H9 (cell line): Measurements from ENCODE around the gene TMEM219. TPM values are rescaled to one million over a fixed set of nuclear protein-coding genes. Genes with fewer than 3 reads are reported as not detected.
A peak's percentile ranks its signal among the peaks of the same experiment; 100 is the strongest.

ENCODE experiments used
- DNase-seq: peaks from one replicate; pipeline ENCODE4 v3.0.0-alpha.2; 2017
- H2AFZ ChIP-seq: one replicate; pipeline ENCODE4 v1.6.1; 2013; ENCODE audit warnings: mild to moderate bottlenecking, low read length, control low read depth, moderate library complexity
- H2AK5ac ChIP-seq: 2 replicates; pipeline ENCODE4 v1.6.1; 2013; ENCODE audit warnings: low read length, control low read depth, mixed read lengths; ENCODE audit not compliant: insufficient read length
- H2BK120ac ChIP-seq: one replicate; pipeline ENCODE4 v1.6.1; 2013; ENCODE audit warnings: low read depth, mild to moderate bottlenecking, low read length, control low read depth, inconsistent platforms; ENCODE audit not compliant: poor library complexity, severe bottlenecking
- H2BK12ac ChIP-seq: 2 replicates; pipeline ENCODE4 v1.6.1; 2013; ENCODE audit warnings: low read length, control low read depth, mixed read lengths, low read depth; ENCODE audit not compliant: insufficient read length
- H2BK15ac ChIP-seq: 2 replicates; pipeline ENCODE4 v1.6.1; 2013; ENCODE audit warnings: low read depth, low read length, control low read depth
- H2BK20ac ChIP-seq: one replicate; pipeline ENCODE4 v1.6.1; 2013; ENCODE audit warnings: low read depth, mild to moderate bottlenecking, low read length, control low read depth, inconsistent platforms; ENCODE audit not compliant: poor library complexity, severe bottlenecking
- H2BK5ac ChIP-seq: 2 replicates; pipeline ENCODE4 v1.6.1; 2013; ENCODE audit warnings: low read length, control low read depth, mixed read lengths; ENCODE audit not compliant: insufficient read length
- H3K14ac ChIP-seq: 2 replicates; pipeline ENCODE4 v1.6.1; 2013; ENCODE audit warnings: low read length, control low read depth; ENCODE audit not compliant: insufficient read depth
- H3K18ac ChIP-seq: 2 replicates; pipeline ENCODE4 v1.6.1; 2013; ENCODE audit warnings: low read depth, mild to moderate bottlenecking, mixed read lengths, low read length, control low read depth; ENCODE audit not compliant: insufficient read length
- H3K23ac ChIP-seq: 2 replicates; pipeline ENCODE4 v1.6.1; 2013; ENCODE audit warnings: low read length, control low read depth, mixed read lengths, low read depth; ENCODE audit not compliant: insufficient read length
- H3K23me2 ChIP-seq: 2 replicates; pipeline ENCODE4 v1.6.1; 2013; ENCODE audit warnings: low read depth, mild to moderate bottlenecking, mixed read lengths, low read length, control low read depth; ENCODE audit not compliant: insufficient read length, poor library complexity, severe bottlenecking
- H3K27ac ChIP-seq: 2 replicates; pipeline ENCODE4 v1.5.1; 2013; ENCODE audit warnings: low read length, control low read depth, mixed read lengths, low read depth; ENCODE audit not compliant: insufficient read length
- H3K27me3 ChIP-seq: 2 replicates; pipeline ENCODE4 v1.6.1; 2013; ENCODE audit warnings: low read length, control low read depth, inconsistent platforms; ENCODE audit not compliant: insufficient read depth
- H3K4ac ChIP-seq: 2 replicates; pipeline ENCODE4 v1.6.1; 2013; ENCODE audit warnings: low read depth, mild to moderate bottlenecking, control low read depth, inconsistent platforms, low read length, moderate library complexity
- H3K4me1 ChIP-seq: 2 replicates; pipeline ENCODE4 v1.6.1; 2013; ENCODE audit warnings: low read length, control low read depth, inconsistent platforms; ENCODE audit not compliant: insufficient read depth
- H3K4me2 ChIP-seq: 2 replicates; pipeline ENCODE4 v1.6.1; 2013; ENCODE audit warnings: low read length, control low read depth, mixed read lengths; ENCODE audit not compliant: insufficient read length, insufficient read depth
- H3K56ac ChIP-seq: 2 replicates; pipeline ENCODE4 v1.6.1; 2013; ENCODE audit warnings: low read depth, mild to moderate bottlenecking, mixed read lengths, low read length, control low read depth; ENCODE audit not compliant: insufficient read length
- H3K79me1 ChIP-seq: 2 replicates; pipeline ENCODE4 v1.6.1; 2013; ENCODE audit warnings: low read depth, mild to moderate bottlenecking, moderate library complexity, low read length, control low read depth, inconsistent platforms; ENCODE audit not compliant: insufficient read depth, poor library complexity, severe bottlenecking
- H3K79me2 ChIP-seq: 2 replicates; pipeline ENCODE4 v1.6.1; 2013; ENCODE audit warnings: low read length, control low read depth, inconsistent platforms; ENCODE audit not compliant: insufficient read depth
- H3K9ac ChIP-seq: 2 replicates; pipeline ENCODE4 v1.6.1; 2013; ENCODE audit warnings: low read length, control low read depth, mixed read lengths; ENCODE audit not compliant: insufficient read length; ENCODE audit errors: extremely low read depth
- H3K9me3 ChIP-seq: one replicate; pipeline ENCODE4 v1.6.1; 2013; ENCODE audit warnings: low read depth, low read length, inconsistent platforms; ENCODE audit not compliant: control insufficient read depth
- H3T11ph ChIP-seq: one replicate; pipeline ENCODE4 v1.6.1; 2013; ENCODE audit warnings: mild to moderate bottlenecking, low read length, control low read depth, inconsistent platforms
- H4K20me1 ChIP-seq: one replicate; pipeline ENCODE4 v1.6.1; 2013; ENCODE audit not compliant: control insufficient read depth, insufficient read length, insufficient read depth
- H4K5ac ChIP-seq: 2 replicates; pipeline ENCODE4 v1.6.1; 2013; ENCODE audit warnings: low read depth, mild to moderate bottlenecking, mixed read lengths, low read length, control low read depth; ENCODE audit not compliant: insufficient read length
- H4K8ac ChIP-seq: replicated peaks from 2 replicates; pipeline ENCODE4 v1.6.1; 2013; ENCODE audit warnings: low read length, control low read depth, mixed read lengths, low read depth; ENCODE audit not compliant: insufficient read length
- H4K91ac ChIP-seq: 2 replicates; pipeline ENCODE4 v1.6.1; 2013; ENCODE audit warnings: low read depth, mild to moderate bottlenecking, moderate library complexity, mixed read lengths, low read length, control low read depth; ENCODE audit not compliant: insufficient read length
- H3K27ac Mint-ChIP-seq, 3 experiments: 2 replicates in 2 of 3; 3 replicates in 1 of 3; pipeline ENCODE4 v1.8.0; 2020 to 2021; ENCODE audit warnings: mixed read lengths in 3 of 3, mild to moderate bottlenecking in 1 of 3, moderate library complexity in 1 of 3
- H3K27me3 Mint-ChIP-seq: 2 replicates; pipeline ENCODE4 v1.8.0; 2021; ENCODE audit warnings: low read depth, mild to moderate bottlenecking, moderate library complexity, mixed read lengths
- H3K36me3 Mint-ChIP-seq, 3 experiments: 2 replicates in 2 of 3; 3 replicates in 1 of 3; pipeline ENCODE4 v1.8.0; 2020 to 2021; ENCODE audit warnings: low read depth in 3 of 3, mixed read lengths in 3 of 3; ENCODE audit not compliant: insufficient read depth in 1 of 3
- H3K4me1 Mint-ChIP-seq, 2 experiments: 2 replicates each; pipeline ENCODE4 v1.8.0; 2020; ENCODE audit warnings: mixed read lengths in 2 of 2
- H3K4me3 Mint-ChIP-seq, 2 experiments: 2 replicates in 1 of 2; 3 replicates in 1 of 2; pipeline ENCODE4 v1.8.0; 2020 to 2021; ENCODE audit warnings: mild to moderate bottlenecking in 2 of 2, mixed read lengths in 2 of 2, moderate library complexity in 1 of 2
- H3K9me3 Mint-ChIP-seq, 2 experiments: 2 replicates in 1 of 2; 3 replicates in 1 of 2; pipeline ENCODE4 v1.8.0; 2020; ENCODE audit warnings: mild to moderate bottlenecking in 2 of 2, mixed read lengths in 2 of 2, moderate library complexity in 1 of 2
- WGBS: extraction: QIAGEN DNeasy Blood & Tissue Kit; methylation state at CpG from one replicate; pipeline ENCODE4 v1.1.7; 2013; ENCODE audit warnings: missing lambda C conversion rate, low lambda C conversion rate, mixed read lengths; ENCODE audit not compliant: insufficient read length; ENCODE audit errors: extremely low coverage; 5-methylcytosine and 5-hydroxymethylcytosine counted together
- total RNA-seq: library from RNA; stranded (reverse); gene quantifications from 2 replicates; pipeline ENCODE4 v1.2.1, GENCODE V29; 2021
- TF ChIP-seq, protein P1 (sequence below): fragments of 200-600 bp; sonication (generic); conservative IDR thresholded peaks from 3 replicates; pipeline ENCODE4 v1.8.0; 2021; ENCODE audit warnings: antibody characterized with exemption, mild to moderate bottlenecking

TMEM219 gene
- total RNA-seq, 1 experiment from 2014 or later = 89.1 TPM

- no peak overlapping the region for H2BK12ac ChIP-seq
- no peak for DNase-seq
- peaks cover 9 to 22% of the 10 kb centered on the region in 2 experiments for H3K4me1 Mint-ChIP-seq
- no peak overlapping the region for H2BK120ac ChIP-seq
- H4K5ac ChIP-seq = no peak overlapping the region
- H3K79me1 ChIP-seq = no peaks in the 10 kb centered on the region
- no peak overlapping the region for H3K4me2 ChIP-seq
- H3K27ac Mint-ChIP-seq = peak overlapping the region; percentile 37 to 64 (median 62); a peak in 3 of 7 replicates
- no peak overlapping the region for H2BK15ac ChIP-seq
- H3K27me3 Mint-ChIP-seq = peaks cover 33% of the 10 kb centered on the region
- peaks cover 16% of the 10 kb centered on the region for H3K23me2 ChIP-seq
- no peak overlapping the region for H2AK5ac ChIP-seq
- no peak overlapping the region for H2BK20ac ChIP-seq
- H3K9me3 Mint-ChIP-seq = no peaks in the 10 kb centered on the region
- no peaks in the 10 kb centered on the region for H3K9me3 ChIP-seq
- H2BK5ac ChIP-seq = no peak overlapping the region
- H3K27ac ChIP-seq = no peak overlapping the region
- H3T11ph ChIP-seq = no peak overlapping the region
- no peak overlapping the region for H3K18ac ChIP-seq
- no peaks in the 10 kb centered on the region; the same call in 1 of the 2 replicates for H3K4me1 ChIP-seq
- H3K4ac ChIP-seq = no peak overlapping the region
- H3K23ac ChIP-seq = no peak overlapping the region
- no peaks in the 10 kb centered on the region for H3K79me2 ChIP-seq
- H3K4me3 Mint-ChIP-seq = no peak overlapping the region; a peak in 2 of 5 replicates
- no peaks in the 10 kb centered on the region for H3K27me3 ChIP-seq
- no peak overlapping the region for H3K9ac ChIP-seq
- H3K56ac ChIP-seq = no peak overlapping the region
- no peak overlapping the region for H4K91ac ChIP-seq
- H2AFZ ChIP-seq = no peak overlapping the region
- TF ChIP-seq, protein P1, sequence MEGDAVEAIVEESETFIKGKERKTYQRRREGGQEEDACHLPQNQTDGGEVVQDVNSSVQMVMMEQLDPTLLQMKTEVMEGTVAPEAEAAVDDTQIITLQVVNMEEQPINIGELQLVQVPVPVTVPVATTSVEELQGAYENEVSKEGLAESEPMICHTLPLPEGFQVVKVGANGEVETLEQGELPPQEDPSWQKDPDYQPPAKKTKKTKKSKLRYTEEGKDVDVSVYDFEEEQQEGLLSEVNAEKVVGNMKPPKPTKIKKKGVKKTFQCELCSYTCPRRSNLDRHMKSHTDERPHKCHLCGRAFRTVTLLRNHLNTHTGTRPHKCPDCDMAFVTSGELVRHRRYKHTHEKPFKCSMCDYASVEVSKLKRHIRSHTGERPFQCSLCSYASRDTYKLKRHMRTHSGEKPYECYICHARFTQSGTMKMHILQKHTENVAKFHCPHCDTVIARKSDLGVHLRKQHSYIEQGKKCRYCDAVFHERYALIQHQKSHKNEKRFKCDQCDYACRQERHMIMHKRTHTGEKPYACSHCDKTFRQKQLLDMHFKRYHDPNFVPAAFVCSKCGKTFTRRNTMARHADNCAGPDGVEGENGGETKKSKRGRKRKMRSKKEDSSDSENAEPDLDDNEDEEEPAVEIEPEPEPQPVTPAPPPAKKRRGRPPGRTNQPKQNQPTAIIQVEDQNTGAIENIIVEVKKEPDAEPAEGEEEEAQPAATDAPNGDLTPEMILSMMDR = no peak
- no CpG with 5 or more reads among the region's 11 CpGs for WGBS
- H4K20me1 ChIP-seq = no peaks in the 10 kb centered on the region
- H3K14ac ChIP-seq = no peak overlapping the region
- H3K36me3 Mint-ChIP-seq = peaks cover 8 to 22% (median 16%) of the 10 kb centered on the region in 3 experiments
- H4K8ac ChIP-seq = no peak overlapping the region
Observed at GRCh38 chr16:30007378-30007895, 45.6 kb downstream of the TMEM219 start.
